H1 (cell line): ENCODE measurements around the gene HENMT1. TPM values are rescaled to one million over a fixed set of nuclear protein-coding genes. Genes with fewer than 3 reads are reported as not detected.
A peak's percentile ranks its signal among the peaks of the same experiment; 100 is the strongest.

Experiments used
- POLR2AphosphoS5 ChIP-seq: IDR thresholded peaks from 2 replicates; pipeline ENCODE4 v1.6.1; 2011; ENCODE audit warnings: low read depth, low read length
- SP1 ChIP-seq: IDR thresholded peaks from 2 replicates; pipeline ENCODE4 v1.6.1; 2011; ENCODE audit warnings: low read depth, low read length
- TEAD4 ChIP-seq: IDR thresholded peaks from 2 replicates; pipeline ENCODE4 v1.6.1; 2012; ENCODE audit warnings: low read depth, low read length, inconsistent platforms, mixed read lengths
- polyA plus RNA-seq, 7 experiments: library from polyadenylated mRNA; depleted of rRNA in 3 of 7; stranded (reverse) in 5 of 7; unstranded in 2 of 7; fragments of >200 nt in 5 of 7; fragments of 200-250 nt in 2 of 7; gene quantifications; 1 replicate in 5 of 7; 2 replicates in 1 of 7; 4 replicates in 1 of 7; pipeline versions ENCODE4 v1.2.1 to v1.2.3, GENCODE V29; 2011 to 2013; ENCODE audit warnings: missing spikeins in 2 of 7, mixed read lengths in 2 of 7
- total RNA-seq: library from RNA; stranded (reverse); fragmentation: NEBNext Ultra II Directional; extraction: Animal tissue kit (Norgen Biotek cat#: 25700); gene quantifications from 2 replicates; pipeline ENCODE4 v1.2.1, GENCODE V29; 2021
- TF ChIP-seq, protein P1 (sequence below): fragments of 300-600 bp; sonication (generic); IDR thresholded peaks from 2 replicates; pipeline ENCODE4 v1.7.1; 2012; ENCODE audit warnings: low read length, moderate library complexity, mild to moderate bottlenecking, inconsistent platforms; ENCODE audit not compliant: insufficient replicate concordance

HENMT1 gene
- total and polyA plus RNA-seq, 2 of the 8 experiments (the other 6 are each of a cell fraction or from before 2014, with no cell fraction given) = 2.9 to 5.6 TPM

DNA sequence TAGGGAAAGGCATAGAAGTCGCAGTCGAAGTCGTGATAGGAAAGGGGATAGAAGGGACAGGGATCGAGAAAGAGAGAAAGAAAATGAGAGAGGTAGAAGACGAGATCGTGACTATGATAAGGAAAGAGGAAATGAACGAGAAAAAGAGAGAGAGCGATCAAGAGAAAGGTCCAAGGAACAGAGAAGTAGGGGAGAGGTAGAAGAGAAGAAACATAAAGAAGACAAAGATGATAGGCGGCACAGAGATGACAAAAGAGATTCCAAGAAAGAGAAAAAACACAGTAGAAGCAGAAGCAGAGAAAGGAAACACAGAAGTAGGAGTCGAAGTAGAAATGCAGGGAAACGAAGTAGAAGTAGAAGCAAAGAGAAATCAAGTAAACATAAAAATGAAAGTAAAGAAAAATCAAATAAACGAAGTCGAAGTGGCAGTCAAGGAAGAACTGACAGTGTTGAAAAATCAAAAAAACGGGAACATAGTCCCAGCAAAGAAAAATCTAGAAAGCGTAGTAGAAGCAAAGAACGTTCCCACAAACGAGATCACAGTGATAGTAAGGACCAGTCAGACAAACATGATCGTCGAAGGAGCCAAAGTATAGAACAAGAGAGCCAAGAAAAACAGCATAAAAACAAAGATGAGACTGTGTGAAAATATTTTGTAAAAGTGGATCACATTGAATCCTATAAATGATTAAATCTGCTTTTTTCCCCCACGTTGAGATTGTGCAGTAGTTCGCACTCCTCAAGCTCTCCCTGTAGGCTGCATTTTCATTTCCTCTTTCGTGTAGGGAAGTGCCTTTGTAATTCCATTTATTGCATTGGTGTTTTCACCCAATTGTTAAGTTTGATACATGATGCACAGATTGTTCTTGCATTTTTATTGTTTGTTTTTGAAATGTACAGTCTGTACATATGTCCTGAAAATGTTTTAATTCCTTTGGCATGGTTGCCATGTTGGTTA, 38.8 kb upstream of the HENMT1 start (continued):
- TF ChIP-seq, protein P1, sequence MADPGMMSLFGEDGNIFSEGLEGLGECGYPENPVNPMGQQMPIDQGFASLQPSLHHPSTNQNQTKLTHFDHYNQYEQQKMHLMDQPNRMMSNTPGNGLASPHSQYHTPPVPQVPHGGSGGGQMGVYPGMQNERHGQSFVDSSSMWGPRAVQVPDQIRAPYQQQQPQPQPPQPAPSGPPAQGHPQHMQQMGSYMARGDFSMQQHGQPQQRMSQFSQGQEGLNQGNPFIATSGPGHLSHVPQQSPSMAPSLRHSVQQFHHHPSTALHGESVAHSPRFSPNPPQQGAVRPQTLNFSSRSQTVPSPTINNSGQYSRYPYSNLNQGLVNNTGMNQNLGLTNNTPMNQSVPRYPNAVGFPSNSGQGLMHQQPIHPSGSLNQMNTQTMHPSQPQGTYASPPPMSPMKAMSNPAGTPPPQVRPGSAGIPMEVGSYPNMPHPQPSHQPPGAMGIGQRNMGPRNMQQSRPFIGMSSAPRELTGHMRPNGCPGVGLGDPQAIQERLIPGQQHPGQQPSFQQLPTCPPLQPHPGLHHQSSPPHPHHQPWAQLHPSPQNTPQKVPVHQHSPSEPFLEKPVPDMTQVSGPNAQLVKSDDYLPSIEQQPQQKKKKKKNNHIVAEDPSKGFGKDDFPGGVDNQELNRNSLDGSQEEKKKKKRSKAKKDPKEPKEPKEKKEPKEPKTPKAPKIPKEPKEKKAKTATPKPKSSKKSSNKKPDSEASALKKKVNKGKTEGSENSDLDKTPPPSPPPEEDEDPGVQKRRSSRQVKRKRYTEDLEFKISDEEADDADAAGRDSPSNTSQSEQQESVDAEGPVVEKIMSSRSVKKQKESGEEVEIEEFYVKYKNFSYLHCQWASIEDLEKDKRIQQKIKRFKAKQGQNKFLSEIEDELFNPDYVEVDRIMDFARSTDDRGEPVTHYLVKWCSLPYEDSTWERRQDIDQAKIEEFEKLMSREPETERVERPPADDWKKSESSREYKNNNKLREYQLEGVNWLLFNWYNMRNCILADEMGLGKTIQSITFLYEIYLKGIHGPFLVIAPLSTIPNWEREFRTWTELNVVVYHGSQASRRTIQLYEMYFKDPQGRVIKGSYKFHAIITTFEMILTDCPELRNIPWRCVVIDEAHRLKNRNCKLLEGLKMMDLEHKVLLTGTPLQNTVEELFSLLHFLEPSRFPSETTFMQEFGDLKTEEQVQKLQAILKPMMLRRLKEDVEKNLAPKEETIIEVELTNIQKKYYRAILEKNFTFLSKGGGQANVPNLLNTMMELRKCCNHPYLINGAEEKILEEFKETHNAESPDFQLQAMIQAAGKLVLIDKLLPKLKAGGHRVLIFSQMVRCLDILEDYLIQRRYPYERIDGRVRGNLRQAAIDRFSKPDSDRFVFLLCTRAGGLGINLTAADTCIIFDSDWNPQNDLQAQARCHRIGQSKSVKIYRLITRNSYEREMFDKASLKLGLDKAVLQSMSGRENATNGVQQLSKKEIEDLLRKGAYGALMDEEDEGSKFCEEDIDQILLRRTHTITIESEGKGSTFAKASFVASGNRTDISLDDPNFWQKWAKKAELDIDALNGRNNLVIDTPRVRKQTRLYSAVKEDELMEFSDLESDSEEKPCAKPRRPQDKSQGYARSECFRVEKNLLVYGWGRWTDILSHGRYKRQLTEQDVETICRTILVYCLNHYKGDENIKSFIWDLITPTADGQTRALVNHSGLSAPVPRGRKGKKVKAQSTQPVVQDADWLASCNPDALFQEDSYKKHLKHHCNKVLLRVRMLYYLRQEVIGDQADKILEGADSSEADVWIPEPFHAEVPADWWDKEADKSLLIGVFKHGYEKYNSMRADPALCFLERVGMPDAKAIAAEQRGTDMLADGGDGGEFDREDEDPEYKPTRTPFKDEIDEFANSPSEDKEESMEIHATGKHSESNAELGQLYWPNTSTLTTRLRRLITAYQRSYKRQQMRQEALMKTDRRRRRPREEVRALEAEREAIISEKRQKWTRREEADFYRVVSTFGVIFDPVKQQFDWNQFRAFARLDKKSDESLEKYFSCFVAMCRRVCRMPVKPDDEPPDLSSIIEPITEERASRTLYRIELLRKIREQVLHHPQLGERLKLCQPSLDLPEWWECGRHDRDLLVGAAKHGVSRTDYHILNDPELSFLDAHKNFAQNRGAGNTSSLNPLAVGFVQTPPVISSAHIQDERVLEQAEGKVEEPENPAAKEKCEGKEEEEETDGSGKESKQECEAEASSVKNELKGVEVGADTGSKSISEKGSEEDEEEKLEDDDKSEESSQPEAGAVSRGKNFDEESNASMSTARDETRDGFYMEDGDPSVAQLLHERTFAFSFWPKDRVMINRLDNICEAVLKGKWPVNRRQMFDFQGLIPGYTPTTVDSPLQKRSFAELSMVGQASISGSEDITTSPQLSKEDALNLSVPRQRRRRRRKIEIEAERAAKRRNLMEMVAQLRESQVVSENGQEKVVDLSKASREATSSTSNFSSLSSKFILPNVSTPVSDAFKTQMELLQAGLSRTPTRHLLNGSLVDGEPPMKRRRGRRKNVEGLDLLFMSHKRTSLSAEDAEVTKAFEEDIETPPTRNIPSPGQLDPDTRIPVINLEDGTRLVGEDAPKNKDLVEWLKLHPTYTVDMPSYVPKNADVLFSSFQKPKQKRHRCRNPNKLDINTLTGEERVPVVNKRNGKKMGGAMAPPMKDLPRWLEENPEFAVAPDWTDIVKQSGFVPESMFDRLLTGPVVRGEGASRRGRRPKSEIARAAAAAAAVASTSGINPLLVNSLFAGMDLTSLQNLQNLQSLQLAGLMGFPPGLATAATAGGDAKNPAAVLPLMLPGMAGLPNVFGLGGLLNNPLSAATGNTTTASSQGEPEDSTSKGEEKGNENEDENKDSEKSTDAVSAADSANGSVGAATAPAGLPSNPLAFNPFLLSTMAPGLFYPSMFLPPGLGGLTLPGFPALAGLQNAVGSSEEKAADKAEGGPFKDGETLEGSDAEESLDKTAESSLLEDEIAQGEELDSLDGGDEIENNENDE = no peak
- TF ChIP-seq POLR2AphosphoS5 (0 out of 2 replicates have a peak, but pooled peaks have one; percentile 24), TEAD4 (no peak), SP1 (no peak)
